Ishikawa (cell line): ENCODE measurements around the gene ARFGAP3.

ENCODE experiments used
- CEBPB ChIP-seq: IDR thresholded peaks from 2 replicates; pipeline ENCODE4 v1.6.1; 2012
- CREB1 ChIP-seq: IDR thresholded peaks from 2 replicates; pipeline ENCODE4 v1.6.1; 2012; ENCODE audit warnings: low read depth
- EGR1 ChIP-seq: IDR thresholded peaks from 2 replicates; pipeline ENCODE4 v1.6.1; 2012
- EP300 ChIP-seq: IDR thresholded peaks from 2 replicates; pipeline ENCODE4 v1.6.1; 2012; ENCODE audit warnings: borderline replicate concordance
- FOXM1 ChIP-seq: IDR thresholded peaks from 2 replicates; pipeline ENCODE4 v1.6.1; 2012; ENCODE audit warnings: low read depth, borderline replicate concordance
- NFIC ChIP-seq: IDR thresholded peaks from 2 replicates; pipeline ENCODE4 v1.6.1; 2012
- RAD21 ChIP-seq: IDR thresholded peaks from 2 replicates; pipeline ENCODE4 v1.6.1; 2012; ENCODE audit warnings: low read depth
- REST ChIP-seq: IDR thresholded peaks from 2 replicates; pipeline ENCODE4 v1.6.1; 2012; ENCODE audit warnings: low read depth, mild to moderate bottlenecking
- TAF1 ChIP-seq: IDR thresholded peaks from 2 replicates; pipeline ENCODE4 v1.6.1; 2012; ENCODE audit warnings: low read depth, mild to moderate bottlenecking
- TCF12 ChIP-seq: IDR thresholded peaks from 2 replicates; pipeline ENCODE4 v1.6.1; 2012; ENCODE audit warnings: low read depth
- TEAD4 ChIP-seq: IDR thresholded peaks from 2 replicates; pipeline ENCODE4 v1.6.1; 2012
- YY1 ChIP-seq: IDR thresholded peaks from 2 replicates; pipeline ENCODE4 v1.6.1; 2012; ENCODE audit warnings: low read depth
- ZBTB7A ChIP-seq: IDR thresholded peaks from 2 replicates; pipeline ENCODE4 v1.6.1; 2012; ENCODE audit warnings: low read depth
- TF ChIP-seq, protein P1 (sequence below): IDR thresholded peaks from 2 replicates; pipeline ENCODE4 v1.6.1; 2012
- TF ChIP-seq, protein P2 (sequence below): IDR thresholded peaks from 2 replicates; pipeline ENCODE4 v1.6.1; 2012

The ARFGAP3 gene

DNA sequence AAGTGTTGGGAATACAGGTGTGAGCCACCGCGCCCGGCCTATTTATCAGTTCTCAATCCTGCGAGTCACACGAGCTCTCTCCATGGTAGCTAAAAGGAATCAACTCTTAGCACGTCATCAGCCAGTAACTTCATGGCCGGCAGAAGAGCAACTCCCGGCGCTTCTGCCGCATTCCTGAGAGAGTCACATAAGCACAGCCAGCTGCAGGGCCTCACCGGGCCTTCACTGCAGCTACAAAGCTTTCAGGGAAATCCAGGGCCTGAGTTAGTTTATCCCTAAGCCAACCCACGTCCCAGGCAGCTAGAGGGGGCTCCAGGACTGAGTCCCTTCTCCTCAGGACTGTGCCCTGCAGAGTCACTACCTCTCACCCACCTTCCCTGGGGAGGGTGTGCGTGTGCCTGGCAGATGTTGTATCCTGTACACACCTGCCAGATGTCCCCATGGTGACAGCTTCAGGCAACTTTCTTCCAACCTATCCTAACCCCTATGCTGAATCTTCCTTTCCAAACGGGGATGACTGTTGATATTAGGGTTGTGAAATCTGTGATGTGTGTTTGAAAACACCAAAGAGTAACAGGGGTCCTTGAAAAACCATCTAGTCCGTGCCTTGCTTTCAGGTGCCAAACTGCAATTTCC is 45.9 kb upstream of the ARFGAP3 start:
- 0 out of 2 replicates have a peak, but pooled peaks have one; percentile 31 for TF ChIP-seq REST
- no peak for TF ChIP-seq TEAD4

GRCh38 chr22:42901790-42902508 is 44.9 kb upstream of the ARFGAP3 start:
- TF ChIP-seq CREB1 (no peak), REST (no peak), TCF12 (no peak), RAD21 (no peak), TEAD4 (no peak), EP300 (no peak), YY1 (no peak), NFIC (no peak), ZBTB7A (no peak), EGR1 (no peak), FOXM1 (no peak)
- TF ChIP-seq, protein P1, sequence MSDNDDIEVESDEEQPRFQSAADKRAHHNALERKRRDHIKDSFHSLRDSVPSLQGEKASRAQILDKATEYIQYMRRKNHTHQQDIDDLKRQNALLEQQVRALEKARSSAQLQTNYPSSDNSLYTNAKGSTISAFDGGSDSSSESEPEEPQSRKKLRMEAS, result no peak

GRCh38 chr22:42897960-42898359 is 40.9 kb upstream of the ARFGAP3 start:
- TF ChIP-seq, protein P2, sequence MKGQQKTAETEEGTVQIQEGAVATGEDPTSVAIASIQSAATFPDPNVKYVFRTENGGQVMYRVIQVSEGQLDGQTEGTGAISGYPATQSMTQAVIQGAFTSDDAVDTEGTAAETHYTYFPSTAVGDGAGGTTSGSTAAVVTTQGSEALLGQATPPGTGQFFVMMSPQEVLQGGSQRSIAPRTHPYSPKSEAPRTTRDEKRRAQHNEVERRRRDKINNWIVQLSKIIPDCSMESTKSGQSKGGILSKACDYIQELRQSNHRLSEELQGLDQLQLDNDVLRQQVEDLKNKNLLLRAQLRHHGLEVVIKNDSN, result no peak
- TF ChIP-seq NFIC, result no peak
- no peak for TF ChIP-seq TCF12
- no peak for TF ChIP-seq FOXM1
- TF ChIP-seq YY1, result no peak
- no peak for TF ChIP-seq CREB1
- TF ChIP-seq TAF1, result no peak
- TF ChIP-seq, protein P1, result no peak
- no peak for TF ChIP-seq RAD21
- TF ChIP-seq ZBTB7A, result no peak
- no peak for TF ChIP-seq TEAD4
- no peak for TF ChIP-seq REST
- TF ChIP-seq CEBPB, result no peak
- no peak for TF ChIP-seq EP300
- no peak for TF ChIP-seq EGR1

DNA sequence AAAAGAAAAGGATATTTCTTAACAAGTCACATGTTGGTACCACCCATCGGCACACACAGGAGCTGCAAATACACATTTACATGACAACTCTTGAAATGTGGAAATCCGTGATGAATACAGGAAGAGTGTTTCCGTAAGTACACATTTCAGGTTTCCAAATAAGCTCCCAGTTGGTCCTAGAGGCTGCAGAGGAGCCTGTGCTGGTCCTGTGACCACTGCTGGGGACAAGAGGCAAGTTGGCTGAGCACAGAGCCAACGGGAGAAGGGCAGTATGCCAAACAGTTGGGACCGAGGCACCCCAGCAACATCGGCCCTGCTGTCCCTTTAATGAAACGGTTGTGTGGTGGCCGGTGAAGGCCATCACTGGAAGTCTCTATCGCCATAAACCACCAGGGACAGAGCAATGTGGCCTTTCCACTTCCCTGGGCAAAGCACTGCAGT is 38.5 kb upstream of the ARFGAP3 start:
- no peak for TF ChIP-seq ZBTB7A

DNA sequence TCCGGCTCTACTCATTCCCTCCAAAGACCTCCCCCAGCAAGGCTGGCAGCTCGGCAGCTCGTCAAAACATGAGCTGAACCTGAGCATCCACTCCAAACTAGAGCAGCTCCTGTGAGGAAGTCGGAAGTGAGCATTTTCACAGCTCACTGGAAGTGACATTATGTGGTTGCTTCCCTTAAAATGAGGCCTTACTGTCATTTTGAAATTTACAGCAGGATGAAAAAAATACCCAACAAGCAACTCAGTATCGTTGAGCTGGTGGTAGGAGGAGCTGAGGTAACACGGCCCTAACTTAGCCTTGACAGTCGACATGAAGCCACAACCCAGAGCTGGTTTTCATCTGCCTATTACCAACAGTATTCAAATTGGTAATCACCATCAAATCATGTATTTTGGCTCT is 38.0 kb upstream of the ARFGAP3 start:
- no peak for TF ChIP-seq YY1
- no peak for TF ChIP-seq RAD21
- no peak for TF ChIP-seq TCF12
- no peak for TF ChIP-seq NFIC
- no peak for TF ChIP-seq EP300
- TF ChIP-seq, protein P2, result no peak
- TF ChIP-seq, protein P1, result no peak
- no peak for TF ChIP-seq TEAD4
- no peak for TF ChIP-seq REST
- no peak for TF ChIP-seq EGR1
- no peak for TF ChIP-seq CEBPB
- no peak for TF ChIP-seq ZBTB7A
- TF ChIP-seq CREB1, result no peak
- TF ChIP-seq FOXM1, result no peak
